IMR-90 (cell line): ENCODE measurements around the gene IRX3. TPM values are rescaled to one million over a fixed set of nuclear protein-coding genes. Genes with fewer than 3 reads are reported as not detected.

Source experiments
- ATAC-seq: fragments of 200-7000 bp; cut with Tn5 transposase; 2 replicates; pipeline ENCODE4 v1.9.1; 2020; ENCODE audit warnings: low read depth, mild to moderate bottlenecking, moderate library complexity
- BruUV-seq: library from RNA; stranded (reverse); fragments of 400-500 nt; replicated peaks from 2 replicates; lab custom pipeline; 2021; lab: Mats Ljungman, UMichigan
- CTCF ChIA-PET: fragments of 300-600 bp; formaldehyde crosslinking; extraction: SDS; loops from one replicate; lab custom pipeline; 2021; ENCODE audit warnings: antibody characterized with exemption; lab: Yijun Ruan, JAX
- POLR2A ChIA-PET: fragments of 300-600 bp; sonication (Branson Sonifier 250); formaldehyde crosslinking; loops from one replicate; lab custom pipeline; 2022; ENCODE audit warnings: antibody characterized with exemption; ENCODE audit not compliant: unreplicated experiment; lab: Charles Lee
- DNase-seq: peaks from one replicate; pipeline ENCODE4 v3.0.0; 2013
- H2AFZ ChIP-seq: replicated peaks from 2 replicates; pipeline ENCODE3; 2013; ENCODE audit warnings: low read length, mild to moderate bottlenecking; ENCODE audit not compliant: poor library complexity
- H2AK5ac ChIP-seq: 2 replicates; pipeline ENCODE4 v1.6.1; 2013; ENCODE audit warnings: low read depth, low read length, inconsistent platforms
- H2AK9ac ChIP-seq: replicated peaks from 2 replicates; pipeline ENCODE3; 2013; ENCODE audit warnings: mild to moderate bottlenecking, low read depth, low read length, moderate library complexity; ENCODE audit not compliant: poor library complexity
- H2BK120ac ChIP-seq: 2 replicates; pipeline ENCODE4 v1.6.1; 2013; ENCODE audit warnings: low read depth, low read length, inconsistent platforms
- H2BK15ac ChIP-seq: 3 replicates; pipeline ENCODE4 v1.6.1; 2013; ENCODE audit warnings: low read depth, low read length, inconsistent platforms
- H2BK20ac ChIP-seq: 2 replicates; pipeline ENCODE4 v1.6.1; 2013; ENCODE audit warnings: low read depth, mild to moderate bottlenecking, inconsistent platforms, low read length, moderate library complexity
- H2BK5ac ChIP-seq: 2 replicates; pipeline ENCODE4 v1.6.1; 2013; ENCODE audit warnings: mild to moderate bottlenecking, low read depth, low read length, inconsistent platforms; ENCODE audit not compliant: poor library complexity, severe bottlenecking
- H3K14ac ChIP-seq: replicated peaks from 2 replicates; pipeline ENCODE4 v1.6.1; 2013; ENCODE audit warnings: low read depth, low read length, inconsistent platforms
- H3K18ac ChIP-seq: 2 replicates; pipeline ENCODE4 v1.6.1; 2013; ENCODE audit warnings: low read depth, low read length, control low read depth
- H3K23ac ChIP-seq: 2 replicates; pipeline ENCODE4 v1.6.1; 2013; ENCODE audit warnings: low read depth, low read length, inconsistent platforms
- H3K27ac ChIP-seq: 2 replicates; pipeline ENCODE4 v1.5.1; 2013; ENCODE audit warnings: mild to moderate bottlenecking, control low read depth, low read length; ENCODE audit not compliant: insufficient read depth
- H3K27me3 ChIP-seq: 2 replicates; pipeline ENCODE4 v1.6.1; 2013; ENCODE audit warnings: low read length; ENCODE audit not compliant: control insufficient read depth, insufficient read depth
- H3K36me3 ChIP-seq: 2 replicates; pipeline ENCODE4 v1.6.1; 2013; ENCODE audit warnings: low read length, mixed read lengths; ENCODE audit not compliant: control insufficient read depth, insufficient read depth
- H3K4ac ChIP-seq: 2 replicates; pipeline ENCODE4 v1.6.1; 2013; ENCODE audit warnings: low read depth, low read length, inconsistent platforms
- H3K4me1 ChIP-seq: 2 replicates; pipeline ENCODE4 v1.6.1; 2013; ENCODE audit warnings: low read length, mixed read lengths; ENCODE audit not compliant: control insufficient read depth, insufficient read depth
- H3K4me2 ChIP-seq: 2 replicates; pipeline ENCODE4 v1.6.1; 2013; ENCODE audit warnings: low read depth, mild to moderate bottlenecking, control low read depth, low read length, moderate library complexity
- H3K4me3 ChIP-seq: 2 replicates; pipeline ENCODE4 v1.5.1; 2013; ENCODE audit warnings: low read depth, mild to moderate bottlenecking, control low read depth, low read length, moderate library complexity; ENCODE audit not compliant: insufficient read depth
- H3K56ac ChIP-seq: 2 replicates; pipeline ENCODE4 v1.6.1; 2013; ENCODE audit warnings: low read length, inconsistent platforms; ENCODE audit not compliant: insufficient read depth; ENCODE audit errors: extremely low read depth
- H3K79me1 ChIP-seq, 2 experiments: 2 replicates each; pipeline ENCODE4 v1.6.1; 2013; ENCODE audit warnings: low read length in 2 of 2, inconsistent platforms in 1 of 2, low read depth in 1 of 2
- H3K9ac ChIP-seq: 2 replicates; pipeline ENCODE4 v1.6.1; 2013; ENCODE audit warnings: low read depth, low read length, control low read depth
- H3K9me1 ChIP-seq: 2 replicates; pipeline ENCODE4 v1.6.1; 2013; ENCODE audit warnings: low read length, inconsistent platforms; ENCODE audit not compliant: insufficient read depth
- H3K9me3 ChIP-seq: 2 replicates; pipeline ENCODE4 v1.6.1; 2013; ENCODE audit warnings: low read length; ENCODE audit not compliant: control insufficient read depth, insufficient read depth
- H4K20me1 ChIP-seq: 2 replicates; pipeline ENCODE4 v1.6.1; 2013; ENCODE audit warnings: low read length, inconsistent platforms; ENCODE audit not compliant: insufficient read depth
- H4K5ac ChIP-seq: 2 replicates; pipeline ENCODE4 v1.6.1; 2013; ENCODE audit warnings: mild to moderate bottlenecking, low read depth, low read length, control low read depth
- H4K8ac ChIP-seq, 2 experiments: 2 replicates each; pipeline ENCODE4 v1.6.1; 2013; ENCODE audit warnings: low read depth in 2 of 2, low read length in 2 of 2, control low read depth in 1 of 2, inconsistent platforms in 1 of 2
- H4K91ac ChIP-seq: 2 replicates; pipeline ENCODE4 v1.6.1; 2013; ENCODE audit warnings: low read depth, low read length, inconsistent platforms; ENCODE audit not compliant: insufficient read depth
- CHD1 ChIP-seq: IDR thresholded peaks from 2 replicates; pipeline ENCODE4 v1.6.1; 2012; ENCODE audit warnings: low read depth, low read length, improper control_type of control experiment
- FOS ChIP-seq: fragments of 150-350 bp; IDR thresholded peaks from 2 replicates; pipeline ENCODE4 v1.6.1; 2016; ENCODE audit warnings: low read depth, low read length
- RFX5 ChIP-seq: IDR thresholded peaks from 2 replicates; pipeline ENCODE4 v1.8.0; 2012; ENCODE audit warnings: low read depth, mild to moderate bottlenecking, low read length, moderate library complexity
- SMC3 ChIP-seq: fragments of 150-350 bp; IDR thresholded peaks from 2 replicates; pipeline ENCODE4 v1.6.1; 2016; ENCODE audit warnings: low read depth, mild to moderate bottlenecking, antibody characterized with exemption, low read length, moderate library complexity
- WGBS, 2 experiments: methylation state at CpG; one replicate each; pipeline versions ENCODE4 v1.1.5 to v1.1.7; 2013; ENCODE audit warnings: missing lambda C conversion rate in 2 of 2; ENCODE audit not compliant: insufficient read length in 1 of 2; ENCODE audit errors: extremely low coverage in 2 of 2; 5-methylcytosine and 5-hydroxymethylcytosine counted together
- dilution Hi-C: fragments of 300-500 bp; cut with HindIII; formaldehyde crosslinking; loops from one replicate; pipeline ENCODE4 v1.14.3; 2018; ENCODE audit warnings: low sequenced_read_pairs; ENCODE audit not compliant: unreplicated experiment
- in situ Hi-C: fragments of 300-500 bp; cut with MboI; formaldehyde crosslinking; loops from 3 replicates; pipeline ENCODE4 v1.14.3; 2019; ENCODE audit warnings: low sequenced_read_pairs, inconsistent platforms, mixed read lengths
- intact Hi-C: fragments of 100-400 bp; cut with micrococcal nuclease; formaldehyde crosslinking; loops from 2 replicates; pipeline ENCODE4 v1.10.0; 2022
- polyA plus RNA-seq, 3 experiments: library from polyadenylated mRNA; depleted of rRNA; stranded (reverse); fragments of >200 nt; gene quantifications; 2 replicates each; pipeline ENCODE4 v1.2.3, GENCODE V29; 2012; ENCODE audit warnings: low replicate concordance in 1 of 3
- total RNA-seq: library from RNA; depleted of rRNA; stranded (reverse); fragments of >200 nt; gene quantifications from 2 replicates; pipeline ENCODE4 v1.2.3, GENCODE V29; 2012
- TF ChIP-seq, protein P1 (sequence below): conservative IDR thresholded peaks from 2 replicates; pipeline ENCODE4 v1.5.1; 2012; ENCODE audit warnings: mild to moderate bottlenecking, low read depth, low read length, improper control_type of control experiment

Gene IRX3
- total and polyA plus RNA-seq, 2 of the 4 experiments (the other 2 are of a cell fraction): not detected

DNA sequence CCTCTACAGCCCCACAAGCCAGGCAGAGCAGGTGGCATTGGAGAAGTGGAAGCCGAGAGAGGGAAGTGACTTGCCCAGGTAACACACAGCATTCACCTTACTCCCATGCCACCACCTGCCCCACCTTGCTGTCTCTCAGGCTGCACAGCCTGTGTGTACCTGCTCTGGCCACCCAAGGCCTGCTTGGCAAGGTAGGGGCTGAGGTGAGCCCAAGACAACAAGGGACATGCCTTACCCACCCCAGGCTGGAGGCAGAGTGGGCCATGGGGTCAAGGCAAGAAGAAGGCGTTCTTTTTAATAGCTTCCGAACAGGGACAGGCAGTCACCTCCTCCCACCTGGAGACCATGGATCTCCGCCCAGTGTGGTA, 40.1 kb downstream of the IRX3 start:
- Histone ChIP-seq H3K4ac (no peak overlapping the region), H2AK9ac (no peak overlapping the region), H2BK20ac (no peak overlapping the region), H3K36me3 (no peaks in the 10 kb centered on the region), H4K91ac (no peak overlapping the region), H2AFZ (no peak overlapping the region), H2BK15ac (no peak overlapping the region), H2BK5ac (no peak overlapping the region), H4K5ac (no peak overlapping the region), H2AK5ac (no peak overlapping the region), H3K4me1 (no peaks in the 10 kb centered on the region), H2BK120ac (no peak overlapping the region), H3K9me3 (no peaks in the 10 kb centered on the region), H3K4me2 (no peak overlapping the region), H3K79me1 (no peaks in the 10 kb centered on the region), H3K9ac (no peak overlapping the region), H3K4me3 (no peak overlapping the region), H3K14ac (no peak overlapping the region), H3K27me3 (peaks cover 2% of the 10 kb centered on the region), H3K18ac (no peak overlapping the region), H4K8ac (no peak overlapping the region), H3K9me1 (no peaks in the 10 kb centered on the region), H3K27ac (no peak overlapping the region), H3K23ac (no peak overlapping the region), H3K56ac (no peak overlapping the region), H4K20me1 (no peaks in the 10 kb centered on the region)
- dilution Hi-C loops (no loop called here), intact Hi-C loops (no loop called here), in situ Hi-C loops (no loop called here)
- POLR2A ChIA-PET: no interaction called here
- ATAC-seq (no peak), DNase-seq (no peak)
- BruUV-seq: no TSS peak
- no CpG with 5 or more reads among the region's 4 CpGs for WGBS, 2 experiments
- no peak for TF ChIP-seq FOS
- no peak for TF ChIP-seq CHD1
- TF ChIP-seq, protein P1, sequence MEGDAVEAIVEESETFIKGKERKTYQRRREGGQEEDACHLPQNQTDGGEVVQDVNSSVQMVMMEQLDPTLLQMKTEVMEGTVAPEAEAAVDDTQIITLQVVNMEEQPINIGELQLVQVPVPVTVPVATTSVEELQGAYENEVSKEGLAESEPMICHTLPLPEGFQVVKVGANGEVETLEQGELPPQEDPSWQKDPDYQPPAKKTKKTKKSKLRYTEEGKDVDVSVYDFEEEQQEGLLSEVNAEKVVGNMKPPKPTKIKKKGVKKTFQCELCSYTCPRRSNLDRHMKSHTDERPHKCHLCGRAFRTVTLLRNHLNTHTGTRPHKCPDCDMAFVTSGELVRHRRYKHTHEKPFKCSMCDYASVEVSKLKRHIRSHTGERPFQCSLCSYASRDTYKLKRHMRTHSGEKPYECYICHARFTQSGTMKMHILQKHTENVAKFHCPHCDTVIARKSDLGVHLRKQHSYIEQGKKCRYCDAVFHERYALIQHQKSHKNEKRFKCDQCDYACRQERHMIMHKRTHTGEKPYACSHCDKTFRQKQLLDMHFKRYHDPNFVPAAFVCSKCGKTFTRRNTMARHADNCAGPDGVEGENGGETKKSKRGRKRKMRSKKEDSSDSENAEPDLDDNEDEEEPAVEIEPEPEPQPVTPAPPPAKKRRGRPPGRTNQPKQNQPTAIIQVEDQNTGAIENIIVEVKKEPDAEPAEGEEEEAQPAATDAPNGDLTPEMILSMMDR: no peak
- TF ChIP-seq RFX5: no peak
- TF ChIP-seq SMC3: no peak
- CTCF ChIA-PET: no interaction called here
